NCI-H748 treated with DMSO at 0.1 percent for 48 hours (cell line): ENCODE data around the gene FAM83E.

Source experiments
- DNase-seq: peaks from one replicate; lab custom pipeline; 2025; lab: John Stamatoyannopoulos, UW

The FAM83E gene

DNA sequence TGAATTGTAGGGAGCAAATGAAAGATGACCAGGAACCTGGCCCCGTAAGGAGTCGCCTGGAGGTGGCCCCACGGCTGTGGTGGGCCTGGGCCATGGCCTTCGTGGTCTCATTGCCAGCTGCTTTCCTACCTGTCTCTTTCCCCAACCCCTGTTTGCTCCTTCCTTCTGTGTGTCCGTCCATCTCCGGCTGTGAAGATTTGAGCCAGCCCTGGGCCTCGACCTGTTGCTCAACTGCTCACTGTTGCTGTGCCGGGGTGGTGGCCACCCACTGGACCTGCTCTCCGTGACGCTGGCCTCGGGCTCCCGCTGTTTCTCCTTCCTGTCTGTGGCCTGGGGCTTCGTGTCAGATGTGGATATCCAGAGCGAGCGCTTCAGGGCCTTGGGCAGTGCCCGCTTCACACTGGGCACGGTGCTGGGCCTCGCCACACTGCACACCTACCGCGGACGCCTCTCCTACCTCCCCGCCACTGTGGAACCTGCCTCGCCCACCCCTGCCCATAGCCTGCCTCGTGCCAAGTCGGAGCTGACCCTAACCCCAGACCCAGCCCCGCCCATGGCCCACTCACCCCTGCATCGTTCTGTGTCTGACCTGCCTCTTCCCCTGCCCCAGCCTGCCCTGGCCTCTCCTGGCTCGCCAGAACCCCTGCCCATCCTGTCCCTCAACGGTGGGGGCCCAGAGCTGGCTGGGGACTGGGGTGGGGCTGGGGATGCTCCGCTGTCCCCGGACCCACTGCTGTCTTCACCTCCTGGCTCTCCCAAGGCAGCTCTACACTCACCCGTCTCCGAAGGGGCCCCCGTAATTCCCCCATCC is 13.8 kb upstream of the FAM83E start:
- DNase-seq = no peak

DNA sequence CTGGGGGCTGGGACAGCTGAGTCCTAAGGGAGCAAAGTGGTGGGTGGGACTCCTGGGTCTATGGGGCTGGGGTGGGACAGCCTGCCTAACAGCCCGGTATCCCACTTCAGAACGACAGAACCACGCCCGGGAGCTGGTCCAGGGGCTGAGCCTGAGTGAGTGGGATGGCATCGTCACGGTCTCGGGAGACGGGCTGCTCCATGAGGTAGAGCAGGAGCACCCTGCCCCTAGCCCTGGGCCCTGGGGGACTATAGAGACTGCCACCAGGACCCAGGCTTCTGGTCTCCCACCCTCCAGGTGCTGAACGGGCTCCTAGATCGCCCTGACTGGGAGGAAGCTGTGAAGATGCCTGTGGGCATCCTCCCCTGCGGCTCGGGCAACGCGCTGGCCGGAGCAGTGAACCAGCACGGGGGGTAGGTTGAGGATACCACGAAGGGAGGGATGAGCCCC is 13.0 kb upstream of the FAM83E start:
- DNase-seq = no peak

DNA sequence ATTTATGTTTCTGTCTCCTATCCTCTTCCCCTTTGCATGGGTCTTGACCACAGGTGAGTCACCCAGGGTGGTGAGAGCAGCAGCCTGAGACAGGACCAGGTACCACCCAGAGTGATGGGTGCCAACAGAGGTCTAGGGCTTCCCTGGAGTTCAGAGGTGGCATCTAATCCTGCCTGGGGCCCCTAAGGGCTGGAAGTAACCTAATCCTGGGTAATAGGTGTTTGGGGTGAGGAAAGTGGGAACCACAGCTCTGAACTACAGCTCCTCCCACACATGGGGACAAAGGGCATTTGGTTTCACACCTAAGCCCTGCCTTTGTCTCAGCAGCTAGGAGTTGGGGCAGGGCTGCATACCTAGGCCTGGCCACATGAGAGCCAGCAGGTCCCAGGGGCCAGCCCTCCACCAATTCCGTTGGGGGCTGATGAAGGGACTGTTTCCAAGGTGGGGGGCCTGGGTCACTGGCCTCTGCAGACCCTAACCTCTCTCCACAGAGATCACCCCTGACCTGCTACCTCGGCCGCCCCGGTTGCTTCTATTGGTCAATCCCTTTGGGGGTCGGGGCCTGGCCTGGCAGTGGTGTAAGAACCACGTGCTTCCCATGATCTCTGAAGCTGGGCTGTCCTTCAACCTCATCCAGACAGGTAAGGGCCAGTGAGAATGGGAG is 12.5 kb upstream of the FAM83E start:
- no peak for DNase-seq

DNA sequence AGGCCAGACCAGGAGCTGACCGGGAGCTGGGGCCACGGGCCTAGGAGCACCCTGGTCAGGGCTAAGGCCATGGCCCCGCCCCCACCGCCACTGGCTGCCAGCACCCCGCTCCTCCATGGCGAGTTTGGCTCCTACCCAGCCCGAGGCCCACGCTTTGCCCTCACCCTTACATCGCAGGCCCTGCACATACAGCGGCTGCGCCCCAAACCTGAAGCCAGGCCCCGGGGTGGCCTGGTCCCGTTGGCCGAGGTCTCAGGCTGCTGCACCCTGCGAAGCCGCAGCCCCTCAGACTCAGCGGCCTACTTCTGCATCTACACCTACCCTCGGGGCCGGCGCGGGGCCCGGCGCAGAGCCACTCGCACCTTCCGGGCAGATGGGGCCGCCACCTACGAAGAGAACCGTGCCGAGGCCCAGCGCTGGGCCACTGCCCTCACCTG is 11.0 kb upstream of the FAM83E start:
- no peak for DNase-seq

DNA sequence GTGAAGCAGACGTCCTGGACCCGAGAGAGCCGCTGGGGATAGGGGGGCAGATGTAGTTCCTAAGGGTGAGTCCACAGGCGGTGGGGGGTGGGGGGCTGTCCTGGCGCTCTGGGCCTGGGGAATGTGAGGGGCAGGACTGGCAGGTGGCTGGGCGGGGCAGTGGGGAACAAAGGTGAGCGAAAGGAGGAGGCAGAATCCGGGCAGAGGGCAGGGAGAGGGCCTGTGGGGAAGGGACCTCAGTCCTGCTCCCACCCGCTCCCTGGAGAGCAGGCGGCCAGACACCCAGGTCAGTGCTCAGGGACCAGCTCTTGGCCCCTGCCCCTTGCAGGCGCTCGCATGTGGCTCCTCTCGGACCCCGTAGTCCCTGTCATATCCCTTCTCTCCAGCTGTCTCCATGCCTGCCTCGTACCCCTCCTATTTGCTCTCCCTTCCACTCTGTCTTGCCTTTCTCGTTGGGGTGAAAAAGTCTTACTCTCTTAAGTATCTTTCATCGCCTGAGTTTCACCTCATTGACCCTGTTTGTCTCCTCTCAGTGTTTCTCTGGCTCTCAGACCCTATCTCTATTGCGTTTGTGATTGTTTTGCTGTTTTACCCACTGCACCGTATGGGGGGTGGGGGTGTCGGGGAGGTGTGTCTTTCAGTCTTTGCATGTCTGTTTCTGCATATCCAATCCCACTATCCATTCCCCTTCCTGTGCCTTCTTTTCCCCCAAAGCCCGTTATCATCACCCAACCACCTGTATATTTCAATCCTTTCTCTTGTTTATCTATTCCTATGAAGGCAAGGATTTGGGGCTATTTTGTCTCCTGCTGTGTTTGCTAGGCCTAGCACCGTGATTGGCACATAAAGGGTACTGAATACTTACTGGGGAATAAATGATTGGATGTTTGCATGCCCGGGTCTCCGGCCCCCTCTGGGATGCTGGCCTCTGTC is 10.2 kb upstream of the FAM83E start:
- DNase-seq = no peak

DNA sequence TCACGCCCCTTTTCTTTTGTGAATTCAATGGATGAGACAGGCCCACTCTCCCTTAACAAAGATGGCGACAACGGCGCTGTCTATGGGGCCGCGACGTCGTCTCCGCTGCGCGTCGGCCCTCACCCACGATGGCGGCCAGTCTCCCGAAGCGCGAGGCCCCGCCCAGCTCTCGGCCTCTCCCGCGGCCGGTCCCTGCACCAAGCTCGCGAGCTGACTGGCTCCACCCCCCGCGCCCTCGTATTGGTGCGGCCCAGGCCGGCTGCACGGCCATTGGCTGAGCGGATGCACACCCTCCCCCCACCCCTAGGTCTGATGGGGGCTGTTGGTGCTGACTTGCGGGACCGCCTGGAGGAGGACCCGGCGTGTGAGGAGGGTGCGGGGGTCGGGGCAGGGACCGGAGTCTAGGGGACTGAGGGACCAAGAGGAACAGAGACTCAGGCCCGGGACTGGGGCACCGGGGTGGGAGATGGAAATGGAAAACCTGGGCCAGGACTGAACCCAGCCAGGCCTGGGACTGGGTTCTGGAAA is 9.3 kb upstream of the FAM83E start:
- DNase-seq = peak; percentile 98

DNA sequence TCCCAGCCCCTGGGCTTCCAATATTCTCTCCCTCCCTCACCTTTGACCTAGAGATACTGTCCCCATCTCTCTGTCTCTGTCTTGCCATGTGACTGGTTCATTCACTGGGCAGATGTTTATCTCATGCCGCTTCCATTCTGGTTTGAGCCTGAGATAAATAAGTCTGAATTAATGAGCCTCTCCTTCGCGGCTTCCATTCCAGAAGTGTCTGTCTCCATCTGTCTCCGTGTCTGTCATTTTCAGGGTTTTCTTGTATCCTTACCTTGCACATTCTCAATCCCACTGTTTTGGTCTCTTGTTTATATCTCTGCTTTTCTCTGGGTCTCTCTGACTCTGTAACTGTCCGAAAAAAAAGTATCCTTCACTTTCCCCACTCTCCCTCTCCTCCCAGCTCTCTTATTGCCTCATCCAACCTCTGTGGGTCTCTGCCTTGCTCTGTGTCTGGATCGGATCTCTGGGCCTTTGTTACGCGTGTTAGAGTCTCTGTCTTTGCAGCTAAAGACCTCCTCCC is 8.7 kb upstream of the FAM83E start:
- no peak for DNase-seq

DNA sequence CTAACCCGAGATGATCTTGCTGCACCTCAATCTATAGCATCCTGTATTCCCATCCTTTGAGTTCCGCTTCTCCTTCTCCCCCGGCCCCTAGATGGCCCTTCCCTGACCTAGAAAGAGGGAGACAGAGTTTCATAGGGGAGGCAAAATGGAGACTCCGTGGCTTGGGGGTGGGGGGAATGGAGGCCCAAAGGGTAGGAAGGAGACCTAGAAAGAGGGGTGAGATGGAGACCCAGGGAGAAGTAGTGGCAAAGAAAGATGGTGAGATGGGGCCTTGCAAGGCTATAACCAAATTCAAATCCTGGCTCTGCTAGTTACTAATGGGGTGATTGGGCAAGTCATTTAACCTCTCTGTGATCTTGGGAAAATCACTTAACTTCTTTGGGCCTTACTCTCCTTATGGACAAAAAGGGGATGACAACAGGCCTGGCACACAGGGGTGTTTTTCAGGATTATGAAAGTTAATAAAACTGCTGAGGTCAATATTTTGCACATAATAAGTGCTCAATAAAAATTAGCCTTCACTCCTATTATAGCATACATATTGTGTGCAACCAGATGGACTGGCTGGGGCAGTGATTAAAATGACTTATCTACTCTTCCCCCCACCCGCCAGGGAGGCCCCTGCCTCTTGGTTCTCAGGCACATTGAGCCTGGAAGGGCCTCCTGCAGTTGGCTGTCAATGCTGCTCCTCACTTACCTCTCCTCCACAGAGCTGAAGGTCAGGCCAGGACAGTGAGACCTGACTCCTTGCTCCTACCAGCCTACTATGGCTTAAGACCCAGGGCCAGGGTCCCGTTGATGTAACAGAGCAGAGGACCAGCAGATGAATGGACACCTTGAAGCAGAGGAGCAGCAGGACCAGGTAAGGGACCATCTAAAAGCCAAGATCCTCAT is 5.1 kb upstream of the FAM83E start:
- DNase-seq = no peak

DNA sequence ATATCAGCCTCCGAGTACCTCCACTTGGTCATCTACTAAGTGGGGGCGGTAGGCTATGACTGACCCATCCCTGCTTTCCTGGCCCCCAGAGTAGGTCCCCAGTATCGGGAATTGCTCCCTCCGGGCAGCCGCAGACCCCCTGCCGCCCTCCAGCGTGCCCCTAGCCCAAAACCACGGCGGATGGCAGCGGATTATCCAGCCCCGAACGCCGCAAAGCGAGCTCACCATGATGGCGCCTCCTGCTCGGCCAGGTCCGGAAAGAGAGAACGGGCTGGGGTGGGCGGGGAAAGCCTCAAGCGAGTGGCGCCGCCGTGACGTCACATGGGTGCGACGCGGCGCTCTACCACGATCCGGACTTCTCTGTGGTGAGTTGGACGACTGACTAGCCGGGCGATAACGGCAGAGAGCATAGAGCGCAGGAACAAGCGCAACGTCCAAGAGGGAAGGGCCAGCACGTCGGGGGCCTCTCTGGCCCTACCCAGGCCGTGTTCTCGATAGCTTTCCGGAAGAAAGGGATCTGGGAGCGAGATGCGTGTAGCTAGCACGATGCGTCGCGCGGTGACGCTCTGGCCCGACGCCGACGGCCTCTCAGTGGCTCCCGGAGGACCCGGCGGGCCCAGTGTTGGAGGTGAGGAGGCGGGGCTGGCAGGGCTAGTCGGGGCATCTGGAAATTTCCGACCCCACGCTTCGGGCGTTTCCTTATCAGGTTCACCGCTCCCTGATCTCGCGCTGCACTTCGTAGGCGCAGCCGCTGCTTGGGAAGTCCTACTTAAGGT is 4.2 kb upstream of the FAM83E start, which contains the start of the genes RPL18 and SPHK2:
TSS of gene RPL18 (minus strand) at position 263 of the 776 bp plus-strand sequence. CDS start at position 228, 35 bp downstream.
TSS of gene SPHK2 (plus strand) at position 591 of the 776 bp plus-strand sequence. CDS start 1,009 bp downstream, outside the sequence.
- DNase-seq = peak; percentile 99

DNA sequence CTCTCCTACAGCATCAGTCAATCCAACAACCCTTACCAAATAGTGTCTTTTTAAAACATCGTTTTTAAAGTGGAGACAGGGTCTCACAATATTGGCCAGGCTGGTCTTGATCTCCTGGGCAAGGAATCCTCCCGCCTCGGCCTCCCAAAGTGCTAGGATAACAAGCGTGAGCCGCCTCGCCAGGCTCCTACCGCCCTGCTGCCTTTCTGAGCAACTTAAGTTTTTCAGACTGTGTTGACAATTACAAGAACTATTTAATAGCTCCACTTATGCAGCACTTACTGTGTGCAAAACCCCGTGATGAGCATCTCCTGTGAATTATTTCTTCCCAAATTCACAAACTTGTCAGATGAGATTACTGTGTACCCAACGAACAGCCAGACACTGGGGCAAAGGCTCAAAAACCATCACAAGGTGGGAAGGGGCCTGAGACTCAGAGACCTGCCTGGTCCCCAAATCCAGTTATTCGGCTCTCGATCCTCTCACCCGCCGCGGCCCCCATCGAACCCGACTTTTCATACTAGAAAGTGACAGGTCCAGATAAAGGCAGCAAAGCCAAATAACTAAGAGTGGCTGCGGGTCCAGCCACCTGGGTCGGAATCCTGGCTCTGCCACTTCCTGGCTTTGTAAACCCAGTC is 3.5 kb upstream of the FAM83E start:
- no peak for DNase-seq

DNA sequence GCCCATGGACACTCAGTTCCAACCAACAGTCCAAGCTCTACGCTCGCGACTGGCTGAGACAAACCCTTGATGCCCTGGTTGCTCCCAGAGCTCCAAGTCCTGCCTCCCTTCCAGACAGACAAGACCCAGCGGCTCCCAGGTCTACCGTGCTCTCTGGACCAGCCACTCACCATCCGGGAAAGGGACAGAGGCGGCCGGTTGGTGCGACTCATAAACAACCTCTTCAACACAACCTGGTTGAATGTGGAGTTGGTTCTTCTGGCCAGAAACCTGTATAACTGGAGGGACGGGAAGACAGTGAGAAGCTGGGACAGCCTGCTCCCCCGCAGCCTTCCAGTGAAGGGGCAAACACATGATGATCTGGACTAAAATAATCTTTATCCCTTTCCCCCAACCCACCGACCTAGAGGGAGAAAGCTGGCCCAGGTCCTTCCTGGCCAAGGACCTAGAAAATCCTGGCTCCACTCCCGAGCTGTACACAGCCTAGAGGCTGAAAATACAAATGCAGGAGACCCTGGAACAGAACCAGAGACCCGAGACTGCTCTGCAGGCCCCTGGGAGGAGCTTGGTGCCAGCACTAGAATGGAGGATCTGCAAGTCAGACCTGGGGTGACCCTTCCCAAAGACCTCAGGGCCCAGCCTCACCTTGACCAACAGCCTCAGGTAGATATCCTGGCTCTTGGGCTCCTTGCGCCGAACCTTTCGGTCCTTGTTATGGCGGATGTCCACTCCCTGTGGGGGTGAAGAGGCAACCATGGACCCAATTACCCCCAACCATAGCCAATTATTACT is 2.5 kb upstream of the FAM83E start:
- no peak for DNase-seq

DNA sequence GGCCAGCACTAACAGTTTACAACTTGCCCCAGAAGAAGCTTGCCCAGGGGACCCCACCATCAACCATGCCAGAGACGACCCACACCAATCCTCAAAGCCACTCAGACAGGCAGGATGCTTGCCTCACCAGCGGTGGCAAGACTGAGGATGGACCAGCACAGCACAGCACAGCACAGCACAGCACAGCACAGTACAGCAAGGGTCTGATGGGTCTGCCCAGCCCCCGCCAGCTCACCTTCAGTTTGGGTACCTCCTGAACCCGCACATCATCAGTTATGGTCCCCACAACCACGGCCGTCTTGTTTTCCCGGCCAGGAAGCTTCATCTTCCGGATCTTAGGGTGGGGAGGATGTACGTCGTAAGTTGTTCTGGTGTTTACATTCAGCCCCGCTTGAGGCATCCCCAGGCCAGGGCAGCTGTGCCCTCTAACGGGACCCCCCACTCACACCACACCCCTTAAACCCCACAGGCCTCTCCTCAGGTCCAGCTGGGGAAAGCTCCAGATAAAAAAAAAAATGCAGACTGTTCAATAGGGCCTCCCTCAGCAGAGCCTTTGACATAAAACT is 1.7 kb upstream of the FAM83E start:
- no peak for DNase-seq

DNA sequence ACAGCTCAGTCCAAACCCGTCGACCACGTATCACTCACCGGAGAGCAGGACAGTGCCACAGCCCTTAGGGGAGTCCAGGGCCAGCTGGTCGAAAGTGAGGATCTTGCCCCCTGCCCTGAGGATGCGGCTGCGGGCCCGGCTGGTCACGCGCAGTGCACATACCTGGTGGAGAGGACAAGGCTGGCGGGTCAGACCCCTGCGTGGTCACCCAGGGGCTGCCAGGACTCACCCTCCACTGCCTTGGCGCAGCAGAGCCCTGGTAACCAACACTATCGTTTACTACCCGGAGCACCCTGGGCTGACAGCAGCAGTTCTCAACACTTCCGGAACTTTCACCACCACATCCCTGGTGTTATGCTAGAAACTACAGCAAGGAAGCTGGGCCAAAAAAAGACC is 1.2 kb upstream of the FAM83E start:
- DNase-seq = no peak

DNA sequence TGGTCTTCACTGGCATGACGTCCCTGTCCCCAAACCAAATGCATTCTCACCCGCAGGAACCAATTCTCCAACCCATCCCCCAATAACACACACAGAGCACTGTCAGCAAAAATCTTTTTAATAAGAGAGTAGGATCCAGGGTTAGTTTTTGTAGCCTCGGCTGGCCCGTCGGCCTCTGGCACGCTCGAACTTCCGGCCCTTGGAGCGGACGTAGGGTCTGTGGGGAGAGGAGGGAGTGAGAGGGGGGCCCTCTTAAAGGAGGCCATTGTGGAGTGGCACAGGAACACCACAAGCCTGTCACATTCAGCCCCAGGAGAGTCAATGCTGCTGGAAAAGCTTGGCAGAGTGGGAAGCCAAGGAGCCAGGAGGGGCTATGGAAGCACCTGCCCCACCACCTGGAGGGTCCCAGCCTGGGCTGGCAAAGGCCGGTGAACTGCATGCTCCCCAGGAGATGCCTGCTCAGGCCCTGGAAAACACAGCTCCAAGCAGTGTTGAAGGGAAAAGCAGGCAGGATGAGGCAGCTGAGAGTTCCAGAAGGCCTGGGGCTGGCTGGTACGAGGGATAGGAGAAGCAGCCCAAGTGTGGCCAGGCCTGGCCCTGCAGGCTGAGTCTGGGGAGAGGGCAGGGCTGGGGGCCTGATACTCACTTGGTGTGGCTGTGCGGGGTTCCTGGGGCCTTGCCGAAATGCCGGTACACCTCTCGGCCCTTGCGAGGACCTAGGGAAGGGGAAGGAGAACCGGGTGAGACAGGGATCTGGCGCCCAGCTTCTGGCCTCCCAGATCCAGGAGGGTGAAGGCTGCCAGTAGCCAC is 560 bp upstream of the FAM83E start:
- no peak for DNase-seq

DNA sequence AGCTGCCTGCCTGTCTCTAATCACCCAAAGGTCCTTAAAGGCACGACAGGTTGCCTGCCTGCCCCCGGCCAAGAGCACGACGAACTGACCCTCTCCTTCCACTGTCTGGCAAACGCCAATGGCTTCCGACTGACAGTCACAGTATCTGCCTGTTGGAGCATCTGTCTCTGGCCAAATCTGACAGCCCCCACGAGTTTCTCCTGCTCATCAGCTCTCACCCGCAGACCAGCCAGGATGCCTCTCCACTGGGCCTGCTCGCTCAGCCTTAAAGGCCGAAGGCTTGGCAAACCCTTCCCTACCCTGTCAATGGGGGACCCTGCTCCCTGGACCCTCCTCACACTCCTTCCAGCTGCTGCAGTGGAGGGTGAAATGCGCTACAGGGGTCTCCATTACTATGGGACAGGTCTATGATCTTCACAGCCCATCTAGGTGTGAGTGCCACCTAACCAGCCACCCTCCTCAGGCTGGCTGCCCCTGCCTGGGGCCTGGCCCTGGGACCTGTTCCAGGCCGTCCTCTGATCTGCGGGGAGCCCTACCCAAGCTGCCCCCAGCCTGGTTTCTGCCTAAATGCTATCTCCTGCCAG is 932 bp downstream of the FAM83E start:
- DNase-seq = no peak

DNA sequence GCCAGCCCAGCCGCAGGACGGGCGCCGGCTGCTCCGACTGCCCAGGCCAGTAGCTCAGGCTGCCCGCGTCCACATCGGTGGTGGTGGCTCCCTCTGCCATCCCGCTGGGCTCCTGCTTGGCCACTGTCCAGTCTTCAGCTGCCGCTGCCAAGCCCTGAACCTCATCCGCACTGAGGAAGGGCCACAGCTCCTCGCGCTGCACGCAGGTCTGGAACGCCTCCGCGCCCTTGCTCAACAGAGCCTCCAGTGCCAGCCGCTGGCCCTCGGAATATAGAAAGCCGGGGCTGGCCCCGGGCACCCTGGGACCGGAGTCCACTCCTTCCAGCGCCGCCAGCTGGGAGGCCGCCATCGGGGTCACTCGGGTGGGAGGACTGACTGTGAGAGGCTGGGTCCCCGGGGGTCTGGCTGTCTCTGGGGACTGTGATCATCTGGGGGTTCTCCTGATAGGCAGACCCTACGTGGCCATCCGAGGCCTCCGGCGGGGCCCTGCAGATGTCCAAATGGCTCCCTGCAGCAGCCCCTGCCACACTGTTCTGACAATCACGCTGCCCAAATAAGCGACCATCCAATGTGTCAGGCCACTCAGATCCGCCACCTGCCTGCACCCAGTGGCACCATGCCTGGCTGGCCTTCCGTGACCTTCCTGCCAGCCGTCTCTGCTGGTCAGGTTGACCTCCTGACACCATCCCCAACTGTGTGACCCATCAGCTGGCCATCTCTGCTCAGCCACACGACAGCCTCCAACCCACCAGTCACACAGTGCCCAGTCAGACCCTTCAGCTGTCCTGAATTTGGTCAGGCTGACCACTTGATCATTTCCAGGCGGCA is 1.6 kb downstream of the FAM83E start:
- DNase-seq = no peak
